Measurements from ENCODE around the gene STAP2. TPM values are rescaled to one million over a fixed set of nuclear protein-coding genes. Genes with fewer than 3 reads are reported as not detected.
"Not testable (repeated sequence)": the region's sequence is repeated elsewhere in the genome, so short reads cannot be mapped to it uniquely, and the experiment has no call there.

The STAP2 gene
- total and polyA plus RNA-seq, 4 donors: 24.4 to 32.6 (median 27.3) TPM

DNA sequence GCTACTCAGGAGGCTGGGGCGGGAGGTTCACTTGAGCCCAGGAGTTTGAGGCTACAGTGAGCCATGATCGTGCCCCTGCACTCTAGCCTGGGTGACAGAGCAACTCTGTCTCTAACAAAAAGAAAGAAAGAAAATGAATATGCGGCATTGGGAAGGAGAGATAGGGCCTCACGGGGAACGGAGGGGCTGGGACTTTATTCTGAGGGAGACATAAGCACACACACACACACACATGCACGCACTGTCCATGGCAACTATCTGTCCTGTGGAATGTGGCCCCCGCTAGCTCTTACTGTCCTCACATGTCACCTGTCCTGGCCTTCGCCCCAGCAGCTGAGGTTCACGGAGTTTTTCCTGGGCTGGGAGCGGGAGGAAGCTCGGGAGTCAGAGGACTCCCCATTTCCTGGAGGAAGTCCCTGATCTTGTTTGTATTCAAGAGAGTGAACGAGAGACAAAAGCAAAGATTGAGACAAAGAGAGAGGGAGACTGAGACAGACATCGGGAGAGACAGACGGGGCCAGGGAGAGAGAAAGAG, 654 bp downstream of the STAP2 start:
- ATAC-seq (ENCODE audit: insufficient read depth, low FRiP score) (no peak), DNase-seq (peak in 2 of 3 donors; percentile 48 to 50)
- TF ChIP-seq CTCF (IDR thresholded peaks at IDR 0.05; ENCODE audit: control extremely low read depth, extremely low read depth): no peak

DNA sequence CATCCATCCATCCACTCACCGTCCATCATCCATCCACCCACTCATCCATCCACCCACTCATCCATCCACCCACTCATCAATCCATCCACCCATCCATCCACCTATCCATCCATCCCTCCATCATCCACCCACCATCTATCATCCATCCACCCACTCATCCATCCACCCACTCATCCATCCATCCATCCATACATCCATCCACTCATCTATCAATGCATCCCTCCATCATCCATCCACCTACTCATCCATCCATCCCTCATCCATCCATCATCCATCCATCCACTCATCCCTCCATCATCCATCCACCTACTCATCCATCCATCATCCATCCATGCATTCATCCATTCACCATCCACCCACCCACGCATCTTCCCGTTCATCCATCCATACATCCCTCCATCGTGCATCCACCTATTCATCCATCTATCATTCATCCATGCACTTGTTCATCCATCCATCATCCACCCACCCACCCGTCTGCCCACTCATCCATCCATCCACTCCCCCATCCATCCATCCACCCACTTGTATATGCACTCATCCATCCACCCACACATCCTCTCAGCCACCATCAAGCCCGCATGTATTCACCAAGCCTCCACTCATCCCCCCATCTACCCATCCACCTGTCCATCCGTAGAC, 3.6 kb downstream of the STAP2 start:
- Histone ChIP-seq H3K9me3 (ENCODE audit: control insufficient read depth in 4 of 4, insufficient read depth in 3 of 4, low read length in 3 of 4) (no peaks in the 10 kb centered on the region), H3K4me1 (ENCODE audit: control insufficient read depth in 5 of 5, insufficient read depth in 5 of 5, low read length in 5 of 5) (peaks cover 0 to 7% (median 3%) of the 10 kb centered on the region in 5 donors), H3K27ac (ENCODE audit: low read depth in 1 of 2, low read length in 1 of 2) (no peak overlapping the region), H3K4me3 (no peak overlapping the region), H3K27me3 (ENCODE audit: control insufficient read depth in 3 of 3, insufficient read depth in 3 of 3, low read length in 2 of 3) (no peaks in the 10 kb centered on the region), H3K36me3 (ENCODE audit: control insufficient read depth in 4 of 4, insufficient read depth in 4 of 4, low read length in 4 of 4) (no peaks in the 10 kb centered on the region), H3K9ac (ENCODE audit: insufficient read depth in 1 of 2, low read length in 2 of 2) (no peak overlapping the region)
- TF ChIP-seq CTCF (IDR thresholded peaks at IDR 0.05; ENCODE audit: control extremely low read depth, extremely low read depth): no peak
- DNase-seq: no peak
- no peak for ATAC-seq (ENCODE audit: insufficient read depth, low FRiP score)
- WGBS, 2 donors: 96 to 100% methylated on average over 7 of the region's 7 CpGs

More for the DNA sequence above, 654 bp downstream of the STAP2 start:
- peak overlapping the region; percentile 41 to 96 for H3K9ac ChIP-seq (ENCODE audit: insufficient read depth in 1 of 2, low read length in 2 of 2)
- 9 to 13% methylated on average over 14 of the region's 14 CpGs for WGBS, 2 donors
- no peaks in the 10 kb centered on the region for H3K36me3 ChIP-seq (ENCODE audit: control insufficient read depth in 4 of 4, insufficient read depth in 4 of 4, low read length in 4 of 4)
- peak overlapping the region in 1 of 2 donors; percentile 76 for H3K27ac ChIP-seq (ENCODE audit: low read depth in 1 of 2, low read length in 1 of 2)
- peak overlapping the region; percentile 2 for H3K4me3 ChIP-seq
- no peaks in the 10 kb centered on the region for H3K27me3 ChIP-seq (ENCODE audit: control insufficient read depth in 3 of 3, insufficient read depth in 3 of 3, low read length in 2 of 3)
- H3K4me1 ChIP-seq (ENCODE audit: control insufficient read depth in 5 of 5, insufficient read depth in 5 of 5, low read length in 5 of 5): peaks cover 0 to 12% (median 3%) of the 10 kb centered on the region in 5 donors
- H3K9me3 ChIP-seq (ENCODE audit: control insufficient read depth in 4 of 4, insufficient read depth in 3 of 4, low read length in 3 of 4): no peaks in the 10 kb centered on the region

DNA sequence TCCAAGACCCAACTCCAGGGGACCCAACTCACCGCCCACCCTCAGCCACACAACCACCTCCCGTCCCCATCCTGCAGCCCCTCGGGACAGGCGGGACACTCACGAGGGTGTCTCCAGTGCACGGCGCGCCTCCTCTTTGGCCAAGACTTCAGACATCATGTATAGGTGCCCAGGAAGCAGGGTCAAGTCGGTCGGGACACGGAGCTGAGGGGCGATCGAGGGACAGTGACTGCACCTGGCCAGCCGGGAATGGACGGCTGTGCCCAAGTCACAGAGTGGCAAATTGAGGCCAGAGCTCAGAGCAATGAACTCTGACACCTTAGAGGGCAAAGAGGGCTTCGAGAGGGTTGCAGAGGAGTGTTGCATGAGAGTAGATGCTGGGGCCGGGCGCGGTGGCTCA, 8.8 kb downstream of the STAP2 start:
- DNase-seq: no peak
- peaks cover 0 to 6% (median 2%) of the 10 kb centered on the region in 3 donors for H3K27me3 ChIP-seq (ENCODE audit: control insufficient read depth in 3 of 3, insufficient read depth in 3 of 3, low read length in 2 of 3)
- no peak for ATAC-seq (ENCODE audit: insufficient read depth, low FRiP score)

GRCh38 chr19:4328991-4329681, 9.5 kb downstream of the STAP2 start:
- DNase-seq; H3K27me3 ChIP-seq (ENCODE audit: control insufficient read depth in 3 of 3, insufficient read depth in 3 of 3, low read length in 2 of 3); H3K4me3 ChIP-seq; H3K36me3 ChIP-seq (ENCODE audit: control insufficient read depth in 4 of 4, insufficient read depth in 4 of 4, low read length in 4 of 4); H3K27ac ChIP-seq (ENCODE audit: low read depth in 1 of 2, low read length in 1 of 2); H3K9me3 ChIP-seq (ENCODE audit: control insufficient read depth in 4 of 4, insufficient read depth in 3 of 4, low read length in 3 of 4); H3K4me1 ChIP-seq (ENCODE audit: control insufficient read depth in 5 of 5, insufficient read depth in 5 of 5, low read length in 5 of 5); ATAC-seq (ENCODE audit: insufficient read depth, low FRiP score): not testable (repeated sequence)
- 48 to 50% methylated on average over 35 of the region's 35 CpGs for WGBS, 2 donors
- peak overlapping the region in 1 of 2 donors; percentile 37 for H3K9ac ChIP-seq (ENCODE audit: insufficient read depth in 1 of 2, low read length in 2 of 2)

More for the DNA sequence above, 8.8 kb downstream of the STAP2 start:
- no peak for TF ChIP-seq CTCF (IDR thresholded peaks at IDR 0.05; ENCODE audit: control extremely low read depth, extremely low read depth)
- Histone ChIP-seq H3K9ac (ENCODE audit: insufficient read depth in 1 of 2, low read length in 2 of 2) (no peak overlapping the region), H3K9me3 (ENCODE audit: control insufficient read depth in 4 of 4, insufficient read depth in 3 of 4, low read length in 3 of 4) (no peaks in the 10 kb centered on the region), H3K27ac (ENCODE audit: low read depth in 1 of 2, low read length in 1 of 2) (no peak overlapping the region), H3K4me1 (ENCODE audit: control insufficient read depth in 5 of 5, insufficient read depth in 5 of 5, low read length in 5 of 5) (peaks cover 0 to 10% (median 2%) of the 10 kb centered on the region in 5 donors), H3K4me3 (no peak overlapping the region), H3K36me3 (ENCODE audit: control insufficient read depth in 4 of 4, insufficient read depth in 4 of 4, low read length in 4 of 4) (no peaks in the 10 kb centered on the region)
- 98 to 99% methylated on average over 19 of the region's 19 CpGs for WGBS, 2 donors

Data from lung (tissue), 12 donors.